22Rv1 (cell line): ENCODE results near the gene SORCS2.

Source experiments
- ZFX ChIP-seq: fragments of 450-650 bp; IDR thresholded peaks from 2 replicates; pipeline ENCODE4 v1.6.1; 2017; ENCODE audit warnings: antibody characterized with exemption, borderline replicate concordance
- TF ChIP-seq, protein P1 (sequence below): fragments of 450-650 bp; IDR thresholded peaks from 2 replicates; pipeline ENCODE4 v1.5.1; 2017; ENCODE audit warnings: mild to moderate bottlenecking

DNA sequence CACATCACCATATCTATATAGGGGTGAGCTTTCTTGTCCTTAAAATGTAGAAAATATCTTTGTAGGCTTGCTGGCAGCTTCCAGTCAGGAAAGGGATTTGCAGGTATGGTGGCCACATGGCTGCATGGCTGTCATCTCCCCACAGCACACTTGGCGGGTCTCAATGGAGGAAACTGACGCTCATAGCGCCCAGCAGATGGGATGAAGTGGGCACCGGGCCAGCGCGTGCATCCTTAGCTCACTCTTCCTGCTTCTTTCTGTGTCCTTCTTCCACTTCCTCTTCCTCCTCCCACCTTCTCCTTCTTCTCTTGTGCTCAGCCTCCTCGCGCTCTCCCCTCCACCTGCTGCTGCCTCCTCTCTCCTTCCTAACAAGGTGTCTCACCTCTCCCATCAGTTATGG lies 398.6 kb downstream of the SORCS2 start:
- TF ChIP-seq, protein P1, sequence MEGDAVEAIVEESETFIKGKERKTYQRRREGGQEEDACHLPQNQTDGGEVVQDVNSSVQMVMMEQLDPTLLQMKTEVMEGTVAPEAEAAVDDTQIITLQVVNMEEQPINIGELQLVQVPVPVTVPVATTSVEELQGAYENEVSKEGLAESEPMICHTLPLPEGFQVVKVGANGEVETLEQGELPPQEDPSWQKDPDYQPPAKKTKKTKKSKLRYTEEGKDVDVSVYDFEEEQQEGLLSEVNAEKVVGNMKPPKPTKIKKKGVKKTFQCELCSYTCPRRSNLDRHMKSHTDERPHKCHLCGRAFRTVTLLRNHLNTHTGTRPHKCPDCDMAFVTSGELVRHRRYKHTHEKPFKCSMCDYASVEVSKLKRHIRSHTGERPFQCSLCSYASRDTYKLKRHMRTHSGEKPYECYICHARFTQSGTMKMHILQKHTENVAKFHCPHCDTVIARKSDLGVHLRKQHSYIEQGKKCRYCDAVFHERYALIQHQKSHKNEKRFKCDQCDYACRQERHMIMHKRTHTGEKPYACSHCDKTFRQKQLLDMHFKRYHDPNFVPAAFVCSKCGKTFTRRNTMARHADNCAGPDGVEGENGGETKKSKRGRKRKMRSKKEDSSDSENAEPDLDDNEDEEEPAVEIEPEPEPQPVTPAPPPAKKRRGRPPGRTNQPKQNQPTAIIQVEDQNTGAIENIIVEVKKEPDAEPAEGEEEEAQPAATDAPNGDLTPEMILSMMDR: no peak
- TF ChIP-seq ZFX: no peak
